Measurements from ENCODE around the gene CAGE1. TPM values are rescaled to one million over a fixed set of nuclear protein-coding genes. Genes with fewer than 3 reads are reported as not detected.

Gene CAGE1
- polyA plus RNA-seq, 3 donors: not detected

DNA sequence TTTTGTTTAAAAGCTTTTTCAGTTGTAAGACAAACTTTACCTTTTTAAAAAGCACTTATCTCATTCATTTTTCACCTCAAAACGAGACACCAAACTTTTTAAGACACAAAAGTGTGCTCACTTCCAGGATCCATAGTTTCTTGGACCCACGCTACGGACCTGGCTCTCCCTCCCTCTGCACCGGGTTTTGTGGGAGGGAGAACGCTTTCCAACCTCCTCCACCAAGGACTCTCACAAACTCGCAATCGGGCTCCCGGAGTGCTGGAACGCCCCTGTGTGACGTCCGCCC lies 436 bp downstream of the CAGE1 start:
- H3K36me3 Mint-ChIP-seq: peaks cover 14 to 18% of the 10 kb centered on the region in 2 donors
- H3K4me1 Mint-ChIP-seq: peaks cover 33% of the 10 kb centered on the region
- peak overlapping the region; percentile 95 for H2AFZ ChIP-seq (ENCODE audit: insufficient read depth, low read depth, low read length, poor library complexity, severe bottlenecking)
- peak overlapping the region; percentile 93 for H3K9ac ChIP-seq (ENCODE audit: insufficient read depth, low read length, poor library complexity, severe bottlenecking)
- peaks cover 34% of the 10 kb centered on the region for H3K79me2 ChIP-seq (ENCODE audit: insufficient read depth, low read length)
- H3K4me3 Mint-ChIP-seq: peak overlapping the region; percentile 96 to 99
- H3K9me3 ChIP-seq (replicated peaks in 1 of 2; ENCODE audit: control insufficient read depth in 1 of 2, insufficient read depth in 1 of 2, low read length in 2 of 2): no peaks in the 10 kb centered on the region
- peak overlapping the region; percentile 88 for H3K4me2 ChIP-seq (replicated peaks; ENCODE audit: extremely low read depth, low read length, poor library complexity, severe bottlenecking)
- H4K20me1 ChIP-seq (ENCODE audit: insufficient read depth, low read length): peaks cover 5% of the 10 kb centered on the region
- no peaks in the 10 kb centered on the region for H3K27me3 Mint-ChIP-seq (ENCODE audit: low read depth in 3 of 3)
- DNase-seq: no peak
- peak overlapping the region; percentile 99 for H3K27ac ChIP-seq (ENCODE audit: low read depth in 1 of 2, low read length in 2 of 2)
- peak overlapping the region; percentile 76 to 99 (median 88) for H3K4me3 ChIP-seq (replicated peaks in 1 of 3; ENCODE audit: low read depth in 2 of 3, low read length in 3 of 3)
- peaks cover 26 to 29% of the 10 kb centered on the region in 2 donors for H3K4me1 ChIP-seq (ENCODE audit: control insufficient read depth in 1 of 2, insufficient read depth in 2 of 2, low read length in 2 of 2)
- intact Hi-C loops (cut with micrococcal nuclease): loop anchor here (5.0 to 10.0 kb wide), 3 partner anchors 54 to 124 kb away; partner anchors contain the start of gene SSR1 (in 1 of the 2)
- peaks cover 12 to 13% of the 10 kb centered on the region in 2 donors for H3K36me3 ChIP-seq (replicated peaks in 1 of 2; ENCODE audit: control insufficient read depth in 1 of 2, insufficient read depth in 2 of 2, low read length in 2 of 2)
- no peaks in the 10 kb centered on the region for H3K27me3 ChIP-seq (ENCODE audit: control insufficient read depth in 2 of 2, insufficient read depth in 2 of 2, low read length in 2 of 2)
- WGBS (ENCODE audit: insufficient coverage): 0% methylated on average over 7 of the region's 11 CpGs
- peaks cover 0 to 1% (median 0%) of the 10 kb centered on the region in 7 donors for H3K9me3 Mint-ChIP-seq
- peak overlapping the region; percentile 96 to 99 (median 97) for H3K27ac Mint-ChIP-seq
- TF ChIP-seq, protein P1, sequence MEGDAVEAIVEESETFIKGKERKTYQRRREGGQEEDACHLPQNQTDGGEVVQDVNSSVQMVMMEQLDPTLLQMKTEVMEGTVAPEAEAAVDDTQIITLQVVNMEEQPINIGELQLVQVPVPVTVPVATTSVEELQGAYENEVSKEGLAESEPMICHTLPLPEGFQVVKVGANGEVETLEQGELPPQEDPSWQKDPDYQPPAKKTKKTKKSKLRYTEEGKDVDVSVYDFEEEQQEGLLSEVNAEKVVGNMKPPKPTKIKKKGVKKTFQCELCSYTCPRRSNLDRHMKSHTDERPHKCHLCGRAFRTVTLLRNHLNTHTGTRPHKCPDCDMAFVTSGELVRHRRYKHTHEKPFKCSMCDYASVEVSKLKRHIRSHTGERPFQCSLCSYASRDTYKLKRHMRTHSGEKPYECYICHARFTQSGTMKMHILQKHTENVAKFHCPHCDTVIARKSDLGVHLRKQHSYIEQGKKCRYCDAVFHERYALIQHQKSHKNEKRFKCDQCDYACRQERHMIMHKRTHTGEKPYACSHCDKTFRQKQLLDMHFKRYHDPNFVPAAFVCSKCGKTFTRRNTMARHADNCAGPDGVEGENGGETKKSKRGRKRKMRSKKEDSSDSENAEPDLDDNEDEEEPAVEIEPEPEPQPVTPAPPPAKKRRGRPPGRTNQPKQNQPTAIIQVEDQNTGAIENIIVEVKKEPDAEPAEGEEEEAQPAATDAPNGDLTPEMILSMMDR (IDR thresholded peaks at IDR 0.05): no peak

GRCh38 chr6:7381092-7381491 lies 8.4 kb downstream of the CAGE1 start:
- Histone ChIP-seq H3K4me2 (replicated peaks; ENCODE audit: extremely low read depth, low read length, poor library complexity, severe bottlenecking) (no peak overlapping the region), H4K20me1 (ENCODE audit: insufficient read depth, low read length) (no peaks in the 10 kb centered on the region), H3K36me3 (replicated peaks in 1 of 2; ENCODE audit: control insufficient read depth in 1 of 2, insufficient read depth in 2 of 2, low read length in 2 of 2) (no peaks in the 10 kb centered on the region), H2AFZ (ENCODE audit: insufficient read depth, low read depth, low read length, poor library complexity, severe bottlenecking) (no peak overlapping the region), H3K4me1 (ENCODE audit: control insufficient read depth in 1 of 2, insufficient read depth in 2 of 2, low read length in 2 of 2) (no peaks in the 10 kb centered on the region), H3K4me3 (replicated peaks in 1 of 3; ENCODE audit: low read depth in 2 of 3, low read length in 3 of 3) (no peak overlapping the region), H3K27ac (ENCODE audit: low read depth in 1 of 2, low read length in 2 of 2) (no peak overlapping the region), H3K9me3 (replicated peaks in 1 of 2; ENCODE audit: control insufficient read depth in 1 of 2, insufficient read depth in 1 of 2, low read length in 2 of 2) (no peaks in the 10 kb centered on the region), H3K9ac (ENCODE audit: insufficient read depth, low read length, poor library complexity, severe bottlenecking) (no peak overlapping the region), H3K27me3 (ENCODE audit: control insufficient read depth in 2 of 2, insufficient read depth in 2 of 2, low read length in 2 of 2) (no peaks in the 10 kb centered on the region), H3K79me2 (ENCODE audit: insufficient read depth, low read length) (no peaks in the 10 kb centered on the region)
- Mint-ChIP-seq H3K4me1 (peaks cover 5% of the 10 kb centered on the region), H3K27me3 (ENCODE audit: low read depth in 3 of 3) (peaks cover 0 to 2% (median 2%) of the 10 kb centered on the region in 3 donors), H3K4me3 (no peak overlapping the region), H3K27ac (no peak overlapping the region), H3K36me3 (no peaks in the 10 kb centered on the region), H3K9me3 (peaks cover 0 to 2% (median 0%) of the 10 kb centered on the region in 7 donors)
- WGBS (ENCODE audit: insufficient coverage): no CpG with 5 or more reads among the region's 1 CpG
- TF ChIP-seq, protein P1 (IDR thresholded peaks at IDR 0.05): no peak
- intact Hi-C loops (cut with micrococcal nuclease): loop anchor here in 1 of 2 donors (10.0 kb wide), 2 partner anchors 46 to 116 kb away; no protein-coding TSS in a partner anchor
- DNase-seq: no peak

All from CD14-positive monocyte (primary cell).